ENCODE results near the gene SURF1.
A peak's percentile ranks its signal among the peaks of the same experiment; 100 is the strongest.
"Not testable (repeated sequence)": the region's sequence is repeated elsewhere in the genome, so short reads cannot be mapped to it uniquely, and the experiment has no call there.

Gene SURF1

DNA sequence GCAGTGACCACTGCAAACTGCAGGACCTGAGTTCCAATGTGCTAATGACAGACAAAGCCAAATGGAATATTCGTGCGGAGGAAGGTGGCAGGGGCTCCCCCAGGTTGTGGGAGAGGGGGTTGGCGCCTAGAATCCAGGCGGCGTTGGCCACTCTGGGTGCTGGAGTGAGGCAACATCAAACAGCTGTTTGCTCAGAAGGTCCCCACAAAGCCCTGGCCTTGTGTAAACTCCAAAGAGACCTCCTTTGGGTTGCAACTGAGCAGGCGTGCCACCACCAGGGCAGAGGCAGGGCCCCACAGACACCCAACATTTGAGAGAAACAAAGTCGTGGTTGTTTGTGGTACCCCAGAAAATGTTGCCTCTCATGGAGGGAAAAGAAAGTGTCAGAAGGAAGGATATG is 34.4 kb upstream of the SURF1 start:
- H3K27me3 Mint-ChIP-seq (ENCODE audit: low read depth) = no peaks in the 10 kb centered on the region
- H3K9me3 Mint-ChIP-seq = no peaks in the 10 kb centered on the region
- H3K36me3 Mint-ChIP-seq (ENCODE audit: low read depth) = no peaks in the 10 kb centered on the region
- H3K27ac Mint-ChIP-seq = no peak overlapping the region
- H3K4me1 Mint-ChIP-seq (ENCODE audit: low read depth) = no peaks in the 10 kb centered on the region
- H3K4me3 Mint-ChIP-seq = no peak overlapping the region

DNA sequence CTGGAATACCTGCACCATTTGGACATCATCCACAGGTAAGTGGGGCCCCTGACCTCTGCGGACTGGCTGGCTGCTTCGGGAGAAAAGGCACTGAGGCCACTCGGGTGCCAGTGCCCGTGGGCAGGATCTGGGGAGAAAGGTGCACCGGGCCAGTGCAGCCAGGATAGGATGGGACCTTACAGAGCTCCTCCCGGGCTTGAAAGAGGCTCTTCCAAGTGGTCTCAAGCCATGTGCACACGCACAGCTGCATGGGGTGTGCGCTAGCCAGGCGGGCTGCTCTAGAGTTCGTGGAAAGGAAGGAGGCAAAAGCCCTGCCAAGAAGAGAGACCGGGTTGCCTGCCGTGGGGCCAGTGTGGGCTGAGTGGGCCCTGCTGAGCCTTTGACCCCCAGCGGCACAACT is 33.3 kb upstream of the SURF1 start:
- Mint-ChIP-seq H3K27ac (no peak overlapping the region), H3K4me3 (no peak overlapping the region), H3K4me1 (ENCODE audit: low read depth) (no peaks in the 10 kb centered on the region), H3K9me3 (no peaks in the 10 kb centered on the region), H3K36me3 (ENCODE audit: low read depth) (no peaks in the 10 kb centered on the region), H3K27me3 (ENCODE audit: low read depth) (no peaks in the 10 kb centered on the region)

DNA sequence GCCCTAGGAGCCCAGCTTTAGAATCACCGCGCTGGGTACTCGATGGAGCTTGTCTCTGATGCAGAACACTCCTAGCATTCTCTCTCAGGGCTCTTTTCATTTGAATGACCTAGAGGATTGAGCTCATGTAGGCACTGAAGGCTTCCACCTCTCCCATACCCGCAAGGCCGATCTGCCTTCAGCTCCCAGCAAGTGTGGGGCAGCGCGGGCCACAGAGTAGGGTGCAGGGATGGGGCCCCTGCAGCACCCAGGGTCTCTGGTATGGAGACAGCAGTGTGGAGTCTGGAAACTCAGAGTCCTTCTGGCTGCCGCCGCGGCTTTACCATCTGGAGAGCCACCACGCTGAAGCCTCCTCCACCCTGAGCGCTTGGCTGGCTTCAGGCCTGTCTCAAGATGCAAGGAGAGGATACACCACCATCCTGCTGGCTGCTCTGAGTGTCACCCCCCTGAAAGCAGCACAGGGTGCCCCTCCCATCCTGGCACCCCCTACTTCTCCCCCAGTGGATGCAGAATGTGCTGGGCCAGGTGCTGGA is 32.8 kb upstream of the SURF1 start:
- Mint-ChIP-seq H3K36me3 (ENCODE audit: low read depth) (no peaks in the 10 kb centered on the region), H3K4me1 (ENCODE audit: low read depth) (no peaks in the 10 kb centered on the region), H3K9me3 (no peaks in the 10 kb centered on the region), H3K27me3 (ENCODE audit: low read depth) (no peaks in the 10 kb centered on the region), H3K27ac (no peak overlapping the region), H3K4me3 (no peak overlapping the region)

DNA sequence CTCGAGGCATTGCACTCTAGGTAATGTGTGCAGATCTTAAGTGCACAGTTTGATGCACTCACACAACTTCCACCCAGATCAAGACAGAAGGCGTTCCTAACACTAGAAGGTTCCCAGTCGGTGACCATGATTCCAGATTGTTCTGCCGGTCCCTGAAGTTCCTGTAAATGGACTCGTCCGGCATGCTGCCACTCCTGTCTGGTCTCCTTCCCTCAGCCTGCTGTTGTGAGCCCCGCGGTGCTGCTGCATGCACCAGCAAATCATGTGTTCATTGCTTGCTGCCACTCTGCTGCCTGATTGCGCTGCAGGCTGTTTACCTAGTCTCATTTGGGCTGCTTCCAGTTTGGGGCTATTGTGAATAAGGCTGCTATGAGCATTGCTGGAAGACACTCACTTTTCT is 31.4 kb upstream of the SURF1 start:
- H3K27ac Mint-ChIP-seq = no peak overlapping the region
- H3K36me3 Mint-ChIP-seq (ENCODE audit: low read depth) = no peaks in the 10 kb centered on the region
- H3K4me1 Mint-ChIP-seq (ENCODE audit: low read depth) = no peaks in the 10 kb centered on the region
- no peak overlapping the region for H3K4me3 Mint-ChIP-seq
- H3K27me3 Mint-ChIP-seq (ENCODE audit: low read depth) = no peaks in the 10 kb centered on the region
- no peaks in the 10 kb centered on the region for H3K9me3 Mint-ChIP-seq

DNA sequence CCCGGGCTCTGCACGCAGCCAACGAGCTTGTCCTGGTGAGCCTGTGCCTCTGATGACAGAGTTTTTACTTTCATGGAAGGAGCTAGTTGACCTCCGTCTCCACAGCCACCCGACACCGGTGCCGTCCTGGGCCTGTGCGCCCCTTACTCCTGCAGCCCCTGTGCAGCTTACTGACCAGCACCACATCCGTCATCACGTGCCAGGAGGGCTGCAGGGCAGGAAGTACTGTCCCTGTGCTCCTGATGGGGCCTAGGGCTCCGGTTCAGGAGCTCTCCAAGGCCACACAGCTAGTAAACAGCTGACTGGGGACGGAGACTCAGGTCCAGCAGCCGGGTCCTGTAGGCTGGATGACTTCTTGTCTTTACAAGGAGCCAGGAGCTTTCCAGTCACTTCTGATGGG is 30.1 kb upstream of the SURF1 start:
- no peak overlapping the region for H3K27ac Mint-ChIP-seq
- no peaks in the 10 kb centered on the region for H3K9me3 Mint-ChIP-seq
- no peaks in the 10 kb centered on the region for H3K27me3 Mint-ChIP-seq (ENCODE audit: low read depth)
- H3K4me1 Mint-ChIP-seq (ENCODE audit: low read depth) = no peaks in the 10 kb centered on the region
- no peak overlapping the region for H3K4me3 Mint-ChIP-seq
- no peaks in the 10 kb centered on the region for H3K36me3 Mint-ChIP-seq (ENCODE audit: low read depth)

DNA sequence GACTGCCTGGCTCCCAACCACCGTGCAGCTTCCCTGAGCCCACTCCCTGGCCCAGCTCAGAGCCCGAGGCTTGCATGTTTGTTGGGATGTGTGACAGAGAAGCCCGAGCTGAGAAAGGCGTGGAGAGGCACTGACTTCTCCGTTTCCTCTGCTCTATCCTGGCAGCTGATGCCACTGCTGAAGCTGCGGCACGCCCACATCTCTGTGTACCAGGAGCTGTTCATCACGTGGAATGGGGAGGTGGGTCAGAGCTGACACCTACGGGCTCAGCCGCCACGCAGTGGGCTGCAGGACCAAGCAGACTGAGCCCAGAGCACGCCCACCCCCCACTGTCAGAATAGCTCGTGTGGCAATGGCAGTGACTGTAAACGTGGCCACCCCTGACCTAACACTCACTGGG is 29.2 kb upstream of the SURF1 start:
- Mint-ChIP-seq H3K4me1 (ENCODE audit: low read depth) (no peaks in the 10 kb centered on the region), H3K9me3 (no peaks in the 10 kb centered on the region), H3K36me3 (ENCODE audit: low read depth) (no peaks in the 10 kb centered on the region), H3K4me3 (no peak overlapping the region), H3K27ac (no peak overlapping the region), H3K27me3 (ENCODE audit: low read depth) (no peaks in the 10 kb centered on the region)

DNA sequence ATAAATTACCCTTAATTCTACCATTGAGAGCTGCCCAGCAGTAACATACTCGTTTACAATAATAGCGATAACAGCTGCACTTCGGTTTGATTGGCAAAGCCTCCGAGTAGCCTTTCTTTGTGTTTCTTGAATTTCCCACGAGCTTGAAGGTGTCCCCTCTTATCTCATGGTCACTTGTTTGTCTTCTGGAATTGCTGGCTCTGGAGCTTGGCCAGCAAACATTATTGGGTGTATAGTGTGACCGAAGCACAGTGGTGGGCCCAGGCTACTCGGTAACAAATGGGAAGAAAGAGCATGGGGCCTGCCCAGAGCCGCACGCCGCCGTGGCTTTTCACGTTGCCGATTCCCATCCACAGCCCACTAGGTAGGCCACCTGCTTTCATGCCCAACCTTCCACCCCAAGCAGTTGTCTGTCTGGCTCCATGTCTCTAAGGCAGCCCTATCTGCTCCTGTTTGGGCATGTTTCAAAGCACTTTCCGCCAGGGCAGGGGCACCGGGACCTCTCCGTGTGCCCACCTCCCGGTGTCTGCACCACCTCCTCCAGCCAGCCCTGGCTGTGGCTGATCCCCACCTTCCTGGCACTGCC is 28.5 kb upstream of the SURF1 start:
- Mint-ChIP-seq H3K4me3 (no peak overlapping the region), H3K27me3 (ENCODE audit: low read depth) (no peaks in the 10 kb centered on the region), H3K4me1 (ENCODE audit: low read depth) (no peaks in the 10 kb centered on the region), H3K36me3 (ENCODE audit: low read depth) (no peaks in the 10 kb centered on the region), H3K9me3 (no peaks in the 10 kb centered on the region), H3K27ac (no peak overlapping the region)

DNA sequence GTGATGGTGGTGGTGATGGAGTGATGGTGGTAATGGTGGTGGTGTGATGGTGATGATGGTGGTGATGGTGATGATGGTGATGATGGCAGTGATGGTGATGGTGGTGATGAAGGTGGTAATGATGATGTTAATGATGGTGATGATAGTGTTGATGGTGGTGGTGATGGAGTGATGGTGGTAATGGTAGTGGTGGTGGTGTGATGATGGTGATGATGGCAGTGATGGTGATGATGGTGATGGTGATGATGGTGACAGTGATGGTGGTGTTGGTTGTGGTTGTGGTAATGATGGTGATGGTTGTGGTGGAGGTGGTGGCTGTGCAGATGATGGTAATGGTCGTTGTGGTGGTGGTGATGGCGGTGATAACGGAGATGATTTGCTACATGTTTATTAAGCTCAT is 27.2 kb upstream of the SURF1 start:
- Mint-ChIP-seq H3K27ac (no peak overlapping the region), H3K27me3 (ENCODE audit: low read depth) (no peaks in the 10 kb centered on the region), H3K9me3 (no peaks in the 10 kb centered on the region), H3K36me3 (ENCODE audit: low read depth) (no peaks in the 10 kb centered on the region), H3K4me3 (no peak overlapping the region), H3K4me1 (ENCODE audit: low read depth) (no peaks in the 10 kb centered on the region)

DNA sequence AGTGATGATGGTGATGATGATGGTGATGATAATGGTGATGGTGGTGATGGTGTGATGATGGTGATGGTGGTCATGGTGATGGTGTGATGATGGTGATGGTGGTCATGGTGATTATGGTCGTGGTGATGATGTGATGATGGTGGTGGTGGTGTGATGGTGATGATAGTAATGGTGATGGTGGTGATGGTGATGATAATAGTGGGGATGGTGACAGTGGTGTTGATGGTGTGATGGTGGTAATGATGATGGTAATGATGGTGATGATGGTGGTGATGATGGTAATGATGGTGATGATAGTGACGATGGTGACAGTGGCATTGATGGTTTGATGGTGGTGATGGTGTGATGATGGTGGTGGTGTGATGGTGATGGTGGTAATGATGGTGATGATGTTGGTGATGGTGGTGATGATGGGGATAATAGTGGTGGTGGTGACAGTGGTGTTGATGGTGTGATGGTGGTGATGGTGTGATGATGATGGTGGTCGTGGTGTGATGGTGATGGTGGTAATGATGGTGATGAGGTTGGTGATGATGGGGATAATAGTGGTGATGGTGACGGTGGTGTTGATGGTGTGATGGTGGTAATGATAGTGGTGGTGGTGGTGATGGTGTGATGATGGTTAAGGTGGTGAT is 26.3 kb upstream of the SURF1 start:
- H3K4me1 Mint-ChIP-seq (ENCODE audit: low read depth) = no peaks in the 10 kb centered on the region
- no peaks in the 10 kb centered on the region for H3K27me3 Mint-ChIP-seq (ENCODE audit: low read depth)
- no peak overlapping the region for H3K4me3 Mint-ChIP-seq
- H3K27ac Mint-ChIP-seq = no peak overlapping the region
- no peaks in the 10 kb centered on the region for H3K36me3 Mint-ChIP-seq (ENCODE audit: low read depth)
- no peaks in the 10 kb centered on the region for H3K9me3 Mint-ChIP-seq

DNA sequence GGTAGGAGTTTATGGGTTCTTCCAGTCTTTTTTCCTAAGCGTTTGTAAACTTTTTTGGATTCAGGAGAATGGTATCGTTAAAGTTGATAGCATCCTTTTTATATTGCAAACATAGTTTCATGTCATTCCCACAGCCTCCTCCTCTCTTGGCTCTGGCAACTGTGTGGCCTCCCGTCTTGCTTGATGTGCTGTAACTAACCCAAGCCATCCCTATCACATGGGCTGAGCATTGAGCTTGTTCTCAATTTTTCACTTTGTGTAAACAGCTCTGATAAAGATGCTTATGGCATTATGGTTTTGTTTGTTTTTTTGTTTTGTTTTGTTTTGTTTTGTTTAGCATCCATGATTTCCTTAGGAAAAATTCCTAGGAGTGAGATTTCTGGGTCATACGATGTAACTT is 24.4 kb upstream of the SURF1 start:
- Mint-ChIP-seq H3K4me3 (no peak overlapping the region), H3K36me3 (ENCODE audit: low read depth) (no peaks in the 10 kb centered on the region), H3K27me3 (ENCODE audit: low read depth) (no peaks in the 10 kb centered on the region), H3K4me1 (ENCODE audit: low read depth) (no peaks in the 10 kb centered on the region), H3K9me3 (no peaks in the 10 kb centered on the region), H3K27ac (no peak overlapping the region)

DNA sequence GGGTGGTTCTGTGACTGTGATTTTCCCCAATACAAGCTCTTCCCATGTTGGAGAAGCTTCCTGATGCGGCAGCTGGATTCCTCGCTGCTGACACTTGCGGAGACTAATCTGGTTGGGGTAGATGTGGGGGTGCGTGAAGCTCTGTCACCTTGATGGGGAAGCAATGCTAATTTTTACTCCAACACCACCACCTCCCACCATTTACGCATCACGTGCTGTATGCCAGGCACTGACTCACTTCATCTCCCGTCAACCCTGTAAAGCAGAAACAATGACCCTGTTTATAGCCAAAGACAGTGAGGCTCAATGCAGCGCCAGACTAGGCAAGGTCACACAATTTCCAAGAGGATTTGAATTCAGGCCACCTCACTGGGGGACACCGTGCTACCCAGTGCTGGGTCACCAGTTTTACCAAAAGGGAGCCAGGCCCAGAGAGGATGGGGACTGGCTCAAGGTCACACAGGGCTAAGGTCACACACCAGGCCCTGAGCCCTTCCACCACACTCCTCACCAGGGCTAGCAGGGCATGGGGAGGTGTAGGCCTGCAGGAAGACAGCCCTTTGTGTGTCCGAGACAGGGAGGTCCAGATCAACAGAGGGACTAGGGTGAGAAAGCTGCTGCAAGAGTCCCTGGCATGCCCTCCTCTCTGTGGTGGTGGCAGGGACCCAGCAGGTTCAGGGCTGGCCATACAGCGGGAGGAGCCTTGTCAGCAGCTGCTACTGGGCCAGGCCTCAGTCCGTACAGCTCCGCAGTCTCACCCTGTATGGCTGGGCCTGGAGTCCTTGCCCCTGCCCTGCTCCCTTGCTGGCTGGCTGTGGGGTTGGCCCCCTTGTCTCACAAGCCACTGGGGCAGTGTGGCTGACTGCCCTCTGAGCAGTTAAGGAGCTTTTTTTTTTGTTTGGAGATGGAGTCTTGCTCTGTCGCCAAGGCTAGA is 23.1 kb upstream of the SURF1 start:
- H3K27ac Mint-ChIP-seq = no peak overlapping the region
- H3K4me3 Mint-ChIP-seq = no peak overlapping the region
- no peaks in the 10 kb centered on the region for H3K9me3 Mint-ChIP-seq
- peaks cover 4% of the 10 kb centered on the region for H3K4me1 Mint-ChIP-seq (ENCODE audit: low read depth)
- peaks cover 3% of the 10 kb centered on the region for H3K36me3 Mint-ChIP-seq (ENCODE audit: low read depth)
- H3K27me3 Mint-ChIP-seq (ENCODE audit: low read depth) = no peaks in the 10 kb centered on the region

DNA sequence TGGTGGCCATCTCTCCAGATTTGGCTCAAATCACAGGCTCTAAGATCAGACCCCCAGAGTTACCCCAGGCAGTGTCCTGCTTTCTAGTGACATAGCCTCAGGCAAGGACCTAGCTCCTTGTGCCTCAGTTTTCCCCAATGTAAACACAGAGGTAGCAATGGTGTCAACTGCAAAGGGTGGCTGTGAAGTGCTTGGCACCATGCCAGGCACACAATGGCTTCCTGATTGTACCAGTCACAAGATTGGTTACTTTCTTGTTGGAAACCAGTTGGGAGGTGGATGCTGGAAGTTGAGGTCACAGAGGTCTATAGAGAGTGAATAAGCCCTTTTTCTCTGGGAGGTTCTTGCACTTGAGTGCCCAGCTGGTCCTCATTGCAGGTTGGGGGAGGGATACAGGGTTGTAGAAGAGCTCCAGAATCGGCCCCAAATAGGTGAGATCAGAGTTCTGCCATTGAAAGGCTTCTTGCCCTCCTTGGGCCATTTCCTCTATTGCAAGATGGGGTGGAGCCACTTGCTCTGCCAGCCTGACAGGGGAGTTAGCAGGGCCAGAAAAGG is 22.2 kb upstream of the SURF1 start:
- H3K4me1 Mint-ChIP-seq (ENCODE audit: low read depth) = peaks cover 8% of the 10 kb centered on the region
- H3K27ac Mint-ChIP-seq = no peak overlapping the region
- H3K36me3 Mint-ChIP-seq (ENCODE audit: low read depth) = peaks cover 3% of the 10 kb centered on the region
- H3K27me3 Mint-ChIP-seq (ENCODE audit: low read depth) = no peaks in the 10 kb centered on the region
- H3K4me3 Mint-ChIP-seq = peak overlapping the region; percentile 27
- no peaks in the 10 kb centered on the region for H3K9me3 Mint-ChIP-seq

DNA sequence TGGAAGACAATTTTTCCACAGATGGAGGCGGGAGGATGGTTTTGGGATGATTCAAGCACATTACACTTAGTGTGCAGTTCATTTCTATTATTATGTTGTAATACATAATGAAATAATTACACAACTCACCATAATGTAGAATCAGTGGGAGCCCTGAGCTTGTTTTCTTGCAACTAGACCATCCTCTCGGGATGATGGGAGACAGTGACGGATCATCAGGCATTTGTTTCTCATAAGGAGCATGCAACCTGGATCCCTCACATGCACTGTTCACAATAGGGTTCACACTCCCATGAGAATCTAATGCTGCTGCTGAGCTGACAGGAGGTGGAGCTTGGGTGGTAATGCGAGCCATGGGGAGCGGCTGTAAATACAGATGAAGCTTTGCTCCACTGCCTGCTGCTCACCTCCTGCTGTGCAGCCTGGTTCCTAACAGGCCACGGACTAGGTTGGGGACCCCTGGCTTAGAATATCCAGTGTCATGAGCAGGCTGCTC is 21.5 kb upstream of the SURF1 start:
- Mint-ChIP-seq H3K4me1 (ENCODE audit: low read depth) (peaks cover 14% of the 10 kb centered on the region), H3K27ac (no peak overlapping the region), H3K9me3 (no peaks in the 10 kb centered on the region), H3K4me3 (no peak overlapping the region), H3K36me3 (ENCODE audit: low read depth) (peaks cover 6% of the 10 kb centered on the region), H3K27me3 (ENCODE audit: low read depth) (no peaks in the 10 kb centered on the region)

DNA sequence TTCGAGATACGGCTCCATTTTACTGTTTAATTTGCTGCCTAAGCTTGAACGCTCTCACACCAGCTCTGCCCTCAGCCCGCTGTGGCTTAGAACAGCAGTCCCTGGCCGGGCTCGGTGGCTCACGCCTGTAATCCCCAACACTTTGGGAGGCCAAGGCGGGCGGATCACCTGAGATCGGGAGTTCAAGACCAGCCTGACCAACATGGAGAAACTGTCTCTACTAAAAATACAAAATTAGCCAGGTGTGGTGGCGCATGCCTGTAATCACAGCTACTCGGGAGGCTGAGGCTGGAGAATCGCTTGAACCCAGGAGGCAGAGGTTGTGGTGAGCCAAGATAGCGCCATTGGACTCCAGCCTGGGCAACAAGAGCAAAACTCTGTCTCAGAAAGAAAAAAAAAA is 21.0 kb upstream of the SURF1 start:
- H3K4me3 Mint-ChIP-seq = peak overlapping the region; percentile 68
- not testable (repeated sequence) for H3K36me3 Mint-ChIP-seq (ENCODE audit: low read depth); H3K27ac Mint-ChIP-seq; H3K9me3 Mint-ChIP-seq; H3K27me3 Mint-ChIP-seq (ENCODE audit: low read depth)
- H3K4me1 Mint-ChIP-seq (ENCODE audit: low read depth) = peaks cover 18% of the 10 kb centered on the region
